Stimulated activated CD8-positive, alpha-beta memory T cell treated with anti-CD3 and anti-CD28 coated beads, Interleukin-12 subunit alpha, Interleukin-12 subunit beta, amount 100 ng/mL, for 1 hour (primary cell): Measurements from ENCODE around the gene ADARB2.

Source experiments
- DNase-seq: peaks from one replicate; pipeline ENCODE4 v3.0.0-alpha.2; 2020; ENCODE audit warnings: low read depth

The ADARB2 gene

DNA sequence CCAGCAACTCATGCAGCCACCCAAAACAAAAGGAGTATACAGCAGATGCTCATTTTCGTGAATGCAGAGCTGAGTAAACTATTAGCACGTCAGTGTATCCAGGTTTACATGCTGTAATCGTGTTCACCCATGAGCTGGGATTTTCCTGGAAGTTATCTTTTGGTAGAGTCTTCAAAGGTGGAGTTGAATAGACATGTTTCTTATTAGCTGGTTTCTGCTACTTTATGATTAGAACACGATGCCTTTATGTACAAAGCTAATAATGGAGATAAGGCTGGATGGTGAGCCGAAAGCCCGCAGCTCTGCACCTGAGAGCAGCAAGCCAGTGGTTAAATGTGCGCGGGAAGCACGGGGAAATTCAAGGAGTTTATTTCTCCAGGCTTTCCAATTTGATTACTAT is 123.8 kb downstream of the ADARB2 start:
- DNase-seq, result no peak

DNA sequence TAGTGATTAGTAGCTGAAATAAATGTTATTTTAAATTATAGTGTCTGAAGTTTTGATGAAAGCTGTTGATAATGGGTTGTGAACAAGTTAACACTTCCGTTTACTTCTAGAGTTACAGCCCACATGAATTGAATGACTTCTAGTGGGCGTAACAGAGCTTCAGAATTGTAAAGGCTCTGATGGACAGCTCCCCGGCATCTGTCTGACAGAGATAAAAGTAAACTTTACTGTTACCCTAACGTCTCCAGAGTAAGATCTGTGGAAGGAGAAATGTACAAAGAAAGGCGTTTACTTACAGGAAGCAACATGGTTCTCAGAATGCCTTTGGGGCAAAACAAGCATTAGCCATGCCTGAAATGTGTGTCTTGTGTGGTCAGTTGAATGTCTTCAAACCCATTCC is 124.4 kb downstream of the ADARB2 start:
- DNase-seq, result no peak

DNA sequence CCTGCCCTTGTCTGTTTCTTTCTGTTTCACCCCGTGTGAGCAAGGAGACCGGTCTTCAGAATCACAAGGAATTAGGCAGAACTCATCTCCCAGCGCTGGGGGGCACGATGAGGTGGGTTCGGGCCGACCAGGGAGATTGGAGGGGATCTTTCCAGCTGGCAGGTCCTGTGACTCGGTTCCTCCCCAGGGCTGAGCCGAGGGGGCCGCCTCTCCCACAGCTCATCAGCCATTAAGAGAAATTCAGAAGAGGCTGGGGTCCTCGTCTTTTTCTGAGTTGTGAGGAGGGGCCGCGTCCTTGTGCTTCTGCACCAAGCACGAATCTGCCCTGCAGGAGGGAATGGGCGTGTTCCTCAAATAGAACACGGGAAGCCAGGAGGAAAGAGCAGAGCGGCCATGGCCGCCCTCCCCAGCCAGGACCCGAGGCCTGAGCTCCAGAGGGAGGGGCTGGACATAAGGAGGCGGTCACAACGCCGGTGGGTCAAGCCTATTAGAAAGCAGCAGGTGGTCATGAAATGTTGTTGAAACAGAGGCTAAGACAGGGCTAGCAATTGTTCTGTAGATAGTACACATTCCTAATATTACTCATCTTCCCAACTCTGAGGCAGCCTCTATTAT is 125.3 kb downstream of the ADARB2 start:
- DNase-seq, result no peak

DNA sequence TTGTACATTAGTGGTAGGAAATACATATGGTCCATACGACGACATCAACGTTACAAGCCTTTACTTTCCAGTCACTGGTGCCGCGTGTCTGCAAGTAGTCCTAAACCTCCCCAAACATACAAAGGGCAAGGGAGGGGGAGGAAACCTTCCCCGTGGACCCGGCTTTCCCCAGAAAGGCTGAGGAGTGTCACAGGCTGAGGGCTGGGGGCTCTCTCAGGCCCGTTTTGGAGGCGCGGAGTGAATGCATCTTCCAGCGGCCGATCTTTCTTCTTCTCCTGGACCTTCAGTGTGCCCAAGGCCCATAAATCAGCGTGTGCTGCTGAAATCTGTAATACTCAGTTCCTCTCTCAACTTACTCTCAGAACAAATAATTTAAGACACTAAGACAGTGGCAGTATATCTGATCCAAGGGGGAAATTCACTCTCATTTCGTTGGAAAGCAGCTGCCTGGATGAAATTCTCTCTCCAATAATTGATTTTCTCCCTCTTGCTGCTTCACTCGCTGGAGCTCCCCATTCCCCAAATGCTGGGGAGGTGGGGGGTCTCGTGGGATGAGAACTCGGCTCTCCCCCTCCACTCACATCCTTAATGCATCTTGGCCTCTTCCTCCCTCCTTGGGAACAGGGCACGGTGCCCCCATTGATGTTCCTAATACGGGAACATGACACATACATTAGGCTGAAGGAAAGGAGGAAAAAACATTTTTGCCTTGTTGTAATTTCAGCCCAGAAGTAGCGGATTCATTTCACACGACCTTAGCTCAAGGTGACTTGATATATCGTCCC is 126.1 kb downstream of the ADARB2 start:
- DNase-seq, result no peak

DNA sequence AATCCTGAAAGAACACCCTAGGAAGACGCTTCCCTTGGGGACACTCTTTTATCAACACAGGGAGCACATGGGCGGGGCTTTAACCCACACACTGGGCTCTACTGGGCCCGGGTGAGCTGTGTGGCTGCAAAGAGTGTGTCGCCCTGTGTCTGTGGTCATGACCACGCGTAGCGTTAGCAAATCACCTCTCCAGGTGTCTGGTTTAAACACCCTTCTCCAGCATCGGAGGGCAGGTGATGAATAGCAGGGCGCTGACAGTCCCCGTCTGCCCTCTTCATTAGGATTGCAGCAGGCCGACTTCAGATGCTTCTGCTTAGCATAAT is 127.7 kb downstream of the ADARB2 start:
- no peak for DNase-seq

DNA sequence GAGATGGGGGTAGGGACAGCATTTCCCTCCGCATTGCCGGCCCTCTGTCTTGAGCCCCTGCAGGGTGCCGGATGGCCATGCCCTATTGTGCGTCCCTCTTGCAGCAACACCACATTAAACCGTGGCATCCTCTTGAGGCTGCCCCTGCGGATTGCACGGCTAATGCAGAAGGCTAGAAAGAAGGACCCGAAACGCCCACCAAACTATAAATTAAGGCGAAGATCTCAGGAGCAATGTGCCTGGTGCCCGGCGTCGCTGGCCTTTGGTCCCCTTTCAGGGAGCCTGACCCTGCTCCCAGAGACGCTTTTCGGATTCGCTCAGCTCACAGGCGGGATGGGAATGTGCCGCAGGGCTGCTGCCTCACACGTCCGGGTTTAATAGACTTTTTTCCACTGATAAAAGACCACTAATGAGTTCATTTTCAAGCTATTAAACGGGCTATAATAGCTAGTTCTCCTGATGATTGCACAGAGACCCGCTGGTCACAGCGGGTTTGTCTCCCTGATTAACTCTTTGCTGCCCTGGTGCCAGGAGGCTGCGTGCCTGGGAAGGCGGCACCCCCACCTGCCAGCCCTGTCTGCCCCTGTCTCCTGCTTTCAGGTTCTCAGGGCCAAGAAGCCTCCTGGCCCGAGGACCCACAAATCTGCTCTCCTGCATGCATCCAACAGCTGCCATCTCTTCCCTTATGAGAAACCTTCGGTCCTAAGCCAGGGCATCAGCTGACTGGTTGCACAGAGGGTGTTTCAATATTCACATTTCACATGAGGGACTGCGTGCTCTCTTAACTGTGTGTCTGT is 128.3 kb downstream of the ADARB2 start:
- DNase-seq, result no peak

DNA sequence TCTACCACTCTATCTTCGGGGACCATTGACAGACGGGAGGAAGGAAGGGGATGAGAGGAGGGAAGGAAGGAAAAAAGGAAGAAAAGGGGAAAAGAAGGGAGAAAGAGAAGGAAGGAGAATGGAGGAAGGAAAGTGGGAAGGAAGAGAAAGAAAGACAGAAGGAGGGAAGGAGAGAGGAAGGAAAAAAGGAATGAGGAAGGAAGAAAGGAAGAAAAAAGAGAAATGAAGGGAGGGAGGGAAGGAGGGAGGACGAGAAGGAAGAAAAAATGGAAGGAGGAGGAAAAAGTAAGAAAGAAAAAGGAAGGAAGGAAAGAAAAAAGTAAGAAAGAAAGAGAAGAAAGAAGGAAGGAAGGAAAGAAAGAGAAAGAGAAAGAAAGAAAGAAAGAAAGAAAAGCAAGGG is 128.9 kb downstream of the ADARB2 start:
- no peak for DNase-seq

DNA sequence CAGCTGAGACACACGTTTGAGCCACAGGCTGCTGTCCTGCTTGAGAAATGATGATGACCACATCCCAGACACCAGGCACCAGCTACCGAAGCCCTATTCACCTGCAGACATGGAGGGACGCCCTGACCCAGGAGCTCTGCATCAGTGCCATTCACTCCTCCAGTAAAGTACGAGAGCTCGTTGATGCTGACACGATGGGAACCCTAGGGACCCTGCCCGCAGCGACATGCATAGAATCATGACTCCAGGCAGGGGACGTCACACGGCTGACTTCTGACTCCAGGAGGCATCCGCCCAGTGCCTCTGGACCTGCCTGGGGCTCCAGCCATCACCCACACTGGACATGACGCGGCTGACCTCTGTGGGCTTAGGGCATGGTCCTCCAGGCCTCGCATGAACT is 129.9 kb downstream of the ADARB2 start:
- DNase-seq, result no peak

DNA sequence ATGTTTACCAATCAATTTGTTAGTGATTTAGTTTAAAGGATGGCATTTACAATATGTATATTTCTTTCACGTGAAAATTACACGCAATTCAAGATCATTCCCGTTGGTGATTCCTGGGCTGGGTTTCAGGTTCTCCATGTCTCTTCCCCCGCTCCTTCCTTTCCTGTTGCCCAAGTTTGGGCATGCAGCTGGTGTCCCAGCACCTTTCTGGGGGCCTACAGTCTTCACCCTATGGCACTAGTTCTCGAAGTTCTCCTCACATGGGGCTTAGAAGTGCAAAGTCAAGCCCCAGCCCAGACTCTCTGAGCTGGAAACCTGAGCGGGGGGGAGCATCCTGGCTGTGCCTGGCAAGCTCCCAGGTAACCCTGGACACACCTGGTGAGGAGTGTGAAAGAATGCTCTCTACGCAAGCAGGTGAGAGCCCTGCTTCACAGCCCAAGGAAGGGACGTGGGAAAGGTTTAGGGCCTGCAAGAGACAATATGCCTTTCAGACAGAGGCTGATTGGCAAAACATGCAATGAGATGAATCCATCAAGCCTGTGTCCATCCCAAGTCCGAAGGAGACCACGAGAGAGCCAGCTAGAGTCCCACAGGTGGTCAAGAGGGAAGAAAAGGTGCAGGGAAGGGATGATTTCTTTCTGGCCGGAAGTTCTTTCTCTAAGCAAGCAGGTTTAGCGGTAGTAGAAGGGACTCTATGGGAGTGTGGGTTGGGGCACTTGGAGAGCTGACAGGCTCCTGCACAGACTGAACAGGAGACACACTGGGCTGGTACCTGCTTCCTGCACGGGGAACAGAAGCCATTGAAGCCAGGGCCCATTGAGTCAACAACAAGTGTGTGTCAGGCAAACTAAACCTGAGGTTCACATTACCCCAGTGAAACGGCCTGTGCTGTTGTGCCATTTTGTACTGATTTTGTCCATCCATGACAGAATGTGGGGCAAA is 131.1 kb downstream of the ADARB2 start:
- DNase-seq, result no peak

DNA sequence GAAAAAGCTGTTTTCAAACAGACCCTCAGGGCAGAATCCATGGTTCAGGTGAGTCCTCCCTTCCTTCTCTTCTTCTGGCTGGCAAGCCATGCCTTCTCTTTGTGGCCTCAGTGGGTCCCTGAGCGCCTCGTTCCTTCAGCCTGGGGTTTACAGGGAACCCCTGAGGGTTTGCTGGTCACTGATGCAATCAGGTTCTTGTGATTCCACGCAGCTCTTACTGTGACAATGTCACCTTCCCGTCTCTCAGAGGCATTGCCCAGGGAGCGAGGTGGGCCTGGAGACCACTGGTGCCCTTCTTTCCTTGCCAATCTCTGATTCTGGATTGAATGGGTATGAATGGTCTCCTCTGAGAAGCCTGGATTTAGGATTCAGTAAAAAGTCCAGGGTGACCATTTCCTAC is 132.2 kb downstream of the ADARB2 start:
- no peak for DNase-seq

DNA sequence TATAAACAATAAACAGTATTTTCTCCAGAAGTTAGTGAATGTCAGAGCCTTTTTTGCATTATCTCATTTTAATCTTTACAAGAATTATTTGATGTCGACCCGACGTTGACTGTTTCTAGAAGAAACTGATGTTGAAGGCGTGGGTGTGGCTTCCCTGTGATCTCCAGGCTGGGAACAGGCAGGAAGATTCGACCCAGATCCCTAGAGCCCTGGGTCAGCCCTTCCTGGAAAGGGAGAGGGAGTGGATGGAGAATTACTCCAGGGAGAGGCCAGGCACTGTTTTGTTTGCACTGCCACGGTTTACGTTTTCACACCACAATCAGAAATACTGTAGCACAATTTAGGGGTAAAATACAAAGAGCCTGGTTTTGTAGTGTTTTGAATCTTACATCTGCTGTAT is 133.1 kb downstream of the ADARB2 start:
- no peak for DNase-seq

DNA sequence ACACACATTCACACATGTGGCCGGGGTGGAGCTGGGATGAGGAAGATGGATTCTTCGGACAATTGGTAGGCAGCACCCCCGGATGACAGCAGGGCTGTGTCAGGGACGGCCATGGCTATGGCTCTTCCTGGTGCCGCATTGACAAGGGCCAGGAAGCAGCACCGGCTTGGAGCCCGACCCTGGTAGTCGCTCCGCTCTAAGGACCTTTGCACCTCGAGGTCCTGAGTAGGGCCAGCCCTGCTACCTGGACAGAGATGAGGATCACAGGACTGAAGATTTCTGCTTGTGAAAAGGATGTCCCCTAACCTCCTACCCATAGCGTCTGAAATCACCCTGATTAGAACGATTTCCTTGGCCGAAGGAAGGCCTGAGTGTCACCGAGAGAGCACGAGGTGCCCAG is 134.1 kb downstream of the ADARB2 start:
- DNase-seq, result no peak

DNA sequence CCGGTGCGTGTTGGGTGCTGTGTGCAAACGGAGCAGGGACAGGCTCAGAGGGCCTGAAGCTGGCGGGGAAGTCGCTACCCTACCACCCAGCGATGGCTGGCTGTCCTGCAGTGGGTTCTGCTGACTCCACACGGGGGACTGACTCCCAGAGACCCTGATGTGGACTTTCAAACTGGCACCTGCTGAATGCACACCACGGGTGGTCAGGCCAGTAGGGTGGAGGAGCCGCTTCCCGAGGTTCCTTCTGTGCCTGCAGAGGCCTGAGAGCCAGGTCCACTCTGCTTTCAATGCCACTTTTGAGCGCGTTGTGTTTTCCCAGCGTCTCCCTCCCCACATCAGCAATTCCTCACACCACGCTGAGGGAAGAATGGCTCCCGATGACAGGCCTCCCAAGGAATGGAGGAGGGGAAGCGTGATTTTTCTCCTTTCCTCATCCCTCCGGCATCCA is 135.3 kb downstream of the ADARB2 start:
- DNase-seq, result no peak

DNA sequence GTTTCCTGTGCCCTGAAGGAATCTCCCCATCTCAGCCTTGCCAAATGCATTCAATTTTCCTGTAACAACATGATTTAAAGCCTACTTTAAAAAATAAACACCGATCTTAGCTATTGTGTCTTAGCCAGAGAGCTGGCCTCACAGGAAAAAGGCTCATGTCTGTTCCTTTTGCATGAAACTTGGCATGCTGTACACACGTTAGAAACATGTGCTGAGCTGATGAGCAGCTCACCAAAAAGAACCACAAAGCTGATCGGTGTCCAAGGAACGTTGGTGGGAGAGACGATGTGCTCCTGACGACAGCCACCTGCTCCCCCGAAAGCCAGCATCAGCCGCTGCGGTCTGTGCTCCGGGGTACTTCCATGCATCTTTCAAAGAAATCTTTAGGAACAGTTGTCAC is 135.9 kb downstream of the ADARB2 start:
- no peak for DNase-seq

DNA sequence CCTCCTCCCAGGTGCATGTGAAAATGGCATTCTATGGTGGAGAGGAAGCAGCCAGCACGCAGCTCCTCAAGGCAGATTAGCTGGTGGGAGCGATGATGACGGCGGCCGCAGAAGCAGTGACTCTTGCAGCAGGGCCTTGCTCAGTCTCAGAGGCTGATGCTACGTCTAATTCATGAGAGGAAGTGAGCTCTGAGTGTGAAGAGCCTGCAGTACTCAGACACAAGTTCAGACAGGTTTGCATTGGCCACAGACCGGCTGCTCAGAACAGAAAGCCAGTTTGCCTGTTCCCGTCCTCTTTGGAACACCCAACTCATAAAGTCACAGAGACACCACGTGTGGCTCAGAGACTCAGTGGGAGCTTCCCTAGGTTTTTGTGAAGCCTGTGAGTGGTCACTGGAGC is 136.5 kb downstream of the ADARB2 start:
- DNase-seq, result no peak

DNA sequence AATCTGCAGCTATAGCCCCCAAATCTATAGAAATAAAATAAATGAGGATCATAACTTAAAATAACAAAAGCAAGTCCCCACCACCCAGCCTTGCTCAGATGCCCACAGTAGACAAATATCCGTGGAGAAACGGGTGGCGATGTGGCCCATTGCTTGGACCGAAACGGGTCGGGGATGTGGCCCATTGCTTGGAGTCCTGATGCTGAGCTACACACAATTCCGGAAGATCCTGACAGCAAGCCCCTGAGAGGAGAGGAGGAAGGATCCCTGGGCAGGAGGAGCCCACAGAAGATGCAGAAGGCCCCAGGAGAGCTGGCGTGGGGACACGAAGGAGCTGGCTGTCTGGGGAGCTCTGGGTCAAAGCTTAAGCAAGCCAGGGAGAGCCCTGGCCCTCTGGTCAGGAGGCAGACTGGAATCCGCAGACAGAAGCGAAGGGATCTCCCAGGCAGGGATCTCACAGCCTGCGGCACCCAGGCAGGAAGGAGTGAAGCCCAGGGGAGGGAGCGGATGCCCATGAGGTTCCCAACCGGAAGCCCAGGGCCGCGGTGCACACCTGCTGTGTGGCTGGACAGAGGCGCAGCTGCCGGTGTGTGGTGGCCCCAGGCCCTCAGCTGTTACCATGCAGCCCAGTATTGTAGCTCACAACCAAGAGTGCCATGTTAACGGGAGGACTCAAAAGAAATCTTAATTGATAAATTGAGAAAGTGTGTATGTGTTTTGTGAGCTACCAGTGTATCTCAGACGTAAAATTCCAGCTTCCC is 138.8 kb downstream of the ADARB2 start:
- no peak for DNase-seq

DNA sequence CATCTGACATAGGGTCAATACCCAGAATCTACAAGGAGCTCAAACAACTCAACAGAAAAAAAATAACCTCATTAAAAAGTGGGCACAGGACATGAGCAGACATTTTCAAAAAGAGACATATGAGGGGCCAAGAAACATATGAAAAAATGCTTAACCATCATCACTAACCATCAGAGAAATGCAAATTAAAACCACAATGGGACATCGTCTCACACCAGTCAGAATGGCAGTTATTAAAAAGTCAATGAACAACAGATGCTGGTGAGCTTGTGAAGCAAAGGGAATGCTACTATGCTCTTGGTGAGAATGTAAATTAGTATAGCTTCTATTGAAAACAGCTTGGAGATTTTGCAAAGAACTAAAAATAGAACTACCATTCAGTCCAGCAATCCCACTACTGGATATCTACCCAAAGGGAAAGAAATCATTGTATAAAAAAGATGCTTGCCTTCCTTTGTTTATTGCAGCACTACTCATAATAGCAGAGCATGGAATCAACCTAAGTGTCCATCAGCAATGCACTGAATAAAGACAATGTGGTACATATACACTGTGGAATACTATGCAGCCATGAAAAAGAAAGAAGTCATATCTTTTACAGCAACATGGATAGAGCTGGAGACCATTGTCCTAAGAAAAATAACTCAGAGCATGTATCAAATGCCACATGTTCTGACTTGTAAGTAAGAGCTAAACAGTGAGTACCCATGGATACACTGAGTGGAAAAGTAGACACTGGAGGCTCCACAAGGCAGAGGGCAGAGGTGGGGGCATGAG is 139.8 kb downstream of the ADARB2 start:
- no peak for DNase-seq

DNA sequence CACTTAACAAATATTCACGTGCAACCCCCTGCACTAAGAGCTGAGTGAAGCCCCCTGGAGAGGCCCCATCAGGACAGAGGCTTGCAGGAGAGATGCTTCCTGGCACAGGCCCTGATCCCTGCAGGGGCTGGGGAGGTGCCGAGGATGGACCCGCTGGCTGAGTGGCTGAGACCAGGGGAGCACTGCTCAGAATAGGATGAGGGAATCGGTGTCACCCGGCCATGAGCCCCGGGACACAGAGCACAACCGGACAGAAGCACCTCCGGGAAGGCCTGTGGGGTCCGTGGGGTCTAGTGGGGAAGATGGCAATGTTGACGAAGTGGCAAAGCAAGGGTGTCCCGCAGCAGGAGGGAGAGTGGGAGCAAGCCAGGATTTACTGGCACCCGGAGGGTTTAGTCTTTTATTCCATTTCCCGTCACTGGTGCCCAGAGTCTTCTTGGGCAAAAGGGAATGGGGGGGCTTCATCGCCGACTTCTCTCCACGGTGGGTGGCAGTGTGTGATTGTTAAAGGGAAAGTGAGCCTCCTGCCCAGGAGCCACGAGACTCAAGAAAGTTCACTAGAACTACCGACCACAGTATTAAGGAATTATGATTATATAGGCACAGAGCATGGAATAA is 140.7 kb downstream of the ADARB2 start:
- DNase-seq, result no peak

DNA sequence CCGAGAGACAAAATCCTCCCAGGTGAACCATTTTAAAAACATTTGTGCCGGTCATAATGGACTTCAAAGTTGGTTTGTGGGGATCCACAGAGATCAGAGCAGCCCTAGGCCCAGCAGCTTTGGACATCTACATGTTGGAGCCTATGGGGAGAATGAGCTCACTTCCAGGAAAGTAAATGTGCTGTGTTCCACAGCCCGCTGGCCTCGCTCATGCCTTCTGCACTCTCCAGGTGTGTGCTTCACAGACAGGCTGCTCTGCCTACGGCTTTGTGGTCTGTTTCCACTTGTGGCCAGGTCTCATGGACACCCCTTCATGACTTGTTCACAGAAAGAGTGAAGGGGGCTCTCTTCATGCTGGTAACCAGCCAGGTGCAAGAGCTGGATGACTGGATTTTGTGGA is 141.6 kb downstream of the ADARB2 start:
- DNase-seq, result no peak

DNA sequence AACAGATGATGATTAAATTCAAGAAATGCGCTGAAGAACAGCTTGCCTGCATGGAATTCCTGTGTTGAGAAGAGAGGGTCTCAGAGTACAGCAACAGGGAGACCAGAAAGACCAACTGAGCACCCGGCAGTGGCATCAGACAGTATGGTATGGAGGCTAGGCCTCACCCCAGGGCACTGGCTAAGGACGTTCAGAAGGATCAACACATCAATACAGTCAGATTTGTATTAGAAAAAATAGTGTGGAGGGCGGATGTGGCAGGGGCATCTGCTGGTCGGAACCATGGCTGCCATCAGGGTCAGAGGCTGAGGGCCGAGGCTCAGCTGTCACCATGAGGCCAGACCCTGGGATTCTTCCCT is 142.1 kb downstream of the ADARB2 start:
- DNase-seq, result no peak
